ENCODE measurements around the gene MAP3K5. TPM values are rescaled to one million over a fixed set of nuclear protein-coding genes. Genes with fewer than 3 reads are reported as not detected.

MAP3K5 gene
- total and polyA plus RNA-seq, 9 of the 15 experiments (the other 6 are each of a cell fraction or from before 2014, with no cell fraction given) = 2.2 to 13.0 (median 9.9) TPM

- H3K27me3 ChIP-seq (ENCODE audit: control insufficient read depth in 2 of 2, insufficient read depth in 2 of 2, low read length in 2 of 2) = no peaks in the 10 kb centered on the region
- no peak overlapping the region for H2AFZ ChIP-seq (ENCODE audit: low read depth, low read length)
- WGBS (ENCODE audit: insufficient coverage, low coverage, missing lambda C conversion rate) = 53% methylated on average over 1 of the region's 1 CpG
- no peak overlapping the region for H3K27ac ChIP-seq (ENCODE audit: extremely low read depth, low read depth, low read length)
- peaks cover 10 to 36% of the 10 kb centered on the region in 2 experiments for H3K4me1 ChIP-seq (replicated peaks in 1 of 2; ENCODE audit: control insufficient read depth in 2 of 2, insufficient read depth in 2 of 2, low read length in 2 of 2)
- H3K9ac ChIP-seq (ENCODE audit: insufficient read depth in 1 of 2, low read depth in 2 of 2, low read length in 2 of 2) = no peak overlapping the region
- DNase-seq (ENCODE audit: extremely low read depth in 1 of 4, low spot score in 3 of 4) (no peak), ATAC-seq (no peak), FAIRE-seq (no peak)
- ChIA-PET POLR2A (no interaction called here), CTCF (ENCODE audit: low intra/inter-chr PET ratio) (interaction anchor here (0.7 kb wide), 1 partner anchor 611 kb away, joined by 3 read pairs; no protein-coding TSS in a partner anchor)
- H3K4me3 ChIP-seq = no peak overlapping the region
- no peaks in the 10 kb centered on the region for H3K79me2 ChIP-seq (ENCODE audit: control insufficient read depth, insufficient read depth, low read length)
- H3K4me2 ChIP-seq (ENCODE audit: insufficient read depth, low read length) = no peak overlapping the region
- intact Hi-C loops (cut with micrococcal nuclease) (no loop called here), in situ Hi-C loops (cut with MboI) (no loop called here)
- TF ChIP-seq ZNF583 (CRISPR knock-in tag; IDR thresholded peaks at IDR 0.05) (no peak), ZNF395 (CRISPR knock-in tag; IDR thresholded peaks at IDR 0.05) (0 out of 2 replicates have a peak, but pooled peaks have one; percentile 2), NR2C1 (IDR thresholded peaks at IDR 0.05) (no peak), NR2C1 (tag; IDR thresholded peaks at IDR 0.05) (no peak), CHD2 (IDR thresholded peaks at IDR 0.05; ENCODE audit: low read depth, low read length) (no peak), HSF4 (CRISPR knock-in tag; IDR thresholded peaks at IDR 0.05; ENCODE audit: borderline replicate concordance) (no peak), TFAP4 (CRISPR knock-in tag; IDR thresholded peaks at IDR 0.05; ENCODE audit: borderline replicate concordance) (no peak), NR4A1 (CRISPR knock-in tag; IDR thresholded peaks at IDR 0.05) (no peak), NR4A1 (tag; IDR thresholded peaks at IDR 0.05) (no peak), ZMIZ1 (IDR thresholded peaks at IDR 0.05; ENCODE audit: low read depth in 2 of 2, low read length in 2 of 2) (no peak)
- H4K20me1 ChIP-seq (replicated peaks; ENCODE audit: control insufficient read depth, insufficient read depth, low read length) = no peaks in the 10 kb centered on the region
- no TSS peak for BruUV-seq (replicated peaks)
- no peaks in the 10 kb centered on the region for H3K9me1 ChIP-seq (ENCODE audit: control insufficient read depth, insufficient read depth, low read length)
- peaks cover 14% of the 10 kb centered on the region; the same call in 2 of the 3 replicates for H3K36me3 ChIP-seq (ENCODE audit: control insufficient read depth, insufficient read depth, low read length)
- H3K9me3 ChIP-seq (replicated peaks; ENCODE audit: control insufficient read depth, insufficient read depth, low read depth, low read length) = no peaks in the 10 kb centered on the region
Observed at GRCh38 chr6:136611746-136612145, 180.5 kb downstream of the MAP3K5 start.
